ENCODE data around the gene HSD3B7. TPM values are rescaled to one million over a fixed set of nuclear protein-coding genes. Genes with fewer than 3 reads are reported as not detected.

The HSD3B7 gene
- total RNA-seq, 4 donors from 2014 or later: 6.9 to 17.0 (median 8.8) TPM

GRCh38 chr16:30957456-30958174 lies 27.4 kb upstream of the HSD3B7 start, which contains the start of gene SETD1A:
Gene SETD1A, plus strand, starts transcription at chr16:30957754. Its CDS starts 978 bp downstream, at chr16:30958732.
- Histone ChIP-seq H3K4me3 (peak within 1 kb of the TSS; percentile 54 to 99 (median 85)), H3K27ac (peak within 1 kb of the TSS; percentile 93 to 99 (median 98)), H3K27me3 (no peaks in the 10 kb centered on the region), H3K36me3 (peaks cover 18 to 37% (median 26%) of the 10 kb centered on the region in 3 donors), H3K4me1 (peaks cover 17 to 44% (median 28%) of the 10 kb centered on the region in 3 donors), H3K9me3 (no peaks in the 10 kb centered on the region)
- intact Hi-C loops (cut with DNase I): no loop called here
- peak; percentile 84 for DNase-seq
- peak in 2 of 4 donors; percentile 43 to 48 for TF ChIP-seq POLR2A (IDR thresholded peaks at IDR 0.05)
- TF ChIP-seq, protein P1, sequence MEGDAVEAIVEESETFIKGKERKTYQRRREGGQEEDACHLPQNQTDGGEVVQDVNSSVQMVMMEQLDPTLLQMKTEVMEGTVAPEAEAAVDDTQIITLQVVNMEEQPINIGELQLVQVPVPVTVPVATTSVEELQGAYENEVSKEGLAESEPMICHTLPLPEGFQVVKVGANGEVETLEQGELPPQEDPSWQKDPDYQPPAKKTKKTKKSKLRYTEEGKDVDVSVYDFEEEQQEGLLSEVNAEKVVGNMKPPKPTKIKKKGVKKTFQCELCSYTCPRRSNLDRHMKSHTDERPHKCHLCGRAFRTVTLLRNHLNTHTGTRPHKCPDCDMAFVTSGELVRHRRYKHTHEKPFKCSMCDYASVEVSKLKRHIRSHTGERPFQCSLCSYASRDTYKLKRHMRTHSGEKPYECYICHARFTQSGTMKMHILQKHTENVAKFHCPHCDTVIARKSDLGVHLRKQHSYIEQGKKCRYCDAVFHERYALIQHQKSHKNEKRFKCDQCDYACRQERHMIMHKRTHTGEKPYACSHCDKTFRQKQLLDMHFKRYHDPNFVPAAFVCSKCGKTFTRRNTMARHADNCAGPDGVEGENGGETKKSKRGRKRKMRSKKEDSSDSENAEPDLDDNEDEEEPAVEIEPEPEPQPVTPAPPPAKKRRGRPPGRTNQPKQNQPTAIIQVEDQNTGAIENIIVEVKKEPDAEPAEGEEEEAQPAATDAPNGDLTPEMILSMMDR (IDR thresholded peaks at IDR 0.05): peak in 2 of 6 experiments; percentile 3 to 32
- WGBS, 2 donors: 0% methylated on average over 8 of the region's 85 CpGs; no CpG with 5 or more reads in 1 of the 2 donors

- H3K36me3 ChIP-seq: peaks cover 24 to 45% (median 34%) of the 10 kb centered on the region in 3 donors
- no peak for DNase-seq
Measured at GRCh38 chr16:30958175-30959079, 26.6 kb upstream of the HSD3B7 start.

DNA sequence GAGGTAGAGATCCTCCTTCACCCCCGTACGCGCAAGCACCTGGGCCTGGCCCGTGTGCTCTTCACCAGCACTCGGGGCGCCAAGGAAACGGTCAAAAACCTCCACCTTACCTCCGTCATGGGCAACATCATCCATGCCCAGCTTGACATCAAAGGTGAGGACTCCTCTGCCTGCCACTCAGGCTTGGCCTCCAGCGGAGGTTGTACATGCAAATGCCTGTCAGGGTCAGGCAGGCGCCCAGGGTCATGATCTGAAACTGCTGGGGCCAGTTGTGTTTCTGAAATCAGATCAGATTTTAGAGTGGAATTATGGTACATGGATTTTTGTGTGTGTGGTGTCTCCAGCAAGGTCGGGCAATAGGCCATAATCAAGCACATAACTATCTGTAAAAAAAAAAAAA lies 23.6 kb upstream of the HSD3B7 start:
- 92% methylated on average over 4 to 10 of the region's 11 CpGs for WGBS, 2 donors
- intact Hi-C loops (cut with DNase I): no loop called here
- no peak overlapping the region for H3K27ac ChIP-seq
- no peaks in the 10 kb centered on the region for H3K9me3 ChIP-seq
- H3K36me3 ChIP-seq: peaks cover 50 to 75% (median 63%) of the 10 kb centered on the region in 3 donors
- no peak for DNase-seq
- peaks cover 17 to 22% (median 18%) of the 10 kb centered on the region in 3 donors for H3K4me1 ChIP-seq
- no peak for TF ChIP-seq POLR2A (IDR thresholded peaks at IDR 0.05)
- TF ChIP-seq, protein P1 (IDR thresholded peaks at IDR 0.05): no peak
- H3K27me3 ChIP-seq: no peaks in the 10 kb centered on the region
- H3K4me3 ChIP-seq: no peak overlapping the region

More at GRCh38 chr16:30958175-30959079, 26.6 kb upstream of the HSD3B7 start:
- no peaks in the 10 kb centered on the region for H3K27me3 ChIP-seq
- intact Hi-C loops (cut with DNase I): no loop called here
- H3K9me3 ChIP-seq: no peaks in the 10 kb centered on the region
- H3K4me1 ChIP-seq: peaks cover 17 to 36% (median 25%) of the 10 kb centered on the region in 3 donors
- peak overlapping the region; percentile 54 to 99 (median 85) for H3K4me3 ChIP-seq
- WGBS, 2 donors: 21 to 27% methylated on average over 15 to 23 of the region's 55 CpGs
- peak overlapping the region; percentile 93 to 99 (median 98) for H3K27ac ChIP-seq
- TF ChIP-seq POLR2A (IDR thresholded peaks at IDR 0.05): no peak
- TF ChIP-seq, protein P1 (IDR thresholded peaks at IDR 0.05): no peak

- H3K4me1 ChIP-seq: peaks cover 4 to 7% (median 5%) of the 10 kb centered on the region in 3 donors
- TF ChIP-seq POLR2A (IDR thresholded peaks at IDR 0.05): no peak
- TF ChIP-seq, protein P1 (IDR thresholded peaks at IDR 0.05): no peak
- H3K4me3 ChIP-seq: no peak overlapping the region
- no peaks in the 10 kb centered on the region for H3K27me3 ChIP-seq
- H3K27ac ChIP-seq: no peak overlapping the region
- H3K9me3 ChIP-seq: no peaks in the 10 kb centered on the region
- H3K36me3 ChIP-seq: peaks cover 55 to 100% (median 89%) of the 10 kb centered on the region in 3 donors
- no peak for DNase-seq
- WGBS, 2 donors: 90 to 92% methylated on average over 12 to 15 of the region's 18 CpGs
- intact Hi-C loops (cut with DNase I): no loop called here
Measured at GRCh38 chr16:30963925-30964511, 21.0 kb upstream of the HSD3B7 start.
